Measurements from ENCODE around the gene CREB5. TPM values are rescaled to one million over a fixed set of nuclear protein-coding genes. Genes with fewer than 3 reads are reported as not detected.

The CREB5 gene
- total RNA-seq, 1 donor from 2014 or later = 13.6 TPM

DNA sequence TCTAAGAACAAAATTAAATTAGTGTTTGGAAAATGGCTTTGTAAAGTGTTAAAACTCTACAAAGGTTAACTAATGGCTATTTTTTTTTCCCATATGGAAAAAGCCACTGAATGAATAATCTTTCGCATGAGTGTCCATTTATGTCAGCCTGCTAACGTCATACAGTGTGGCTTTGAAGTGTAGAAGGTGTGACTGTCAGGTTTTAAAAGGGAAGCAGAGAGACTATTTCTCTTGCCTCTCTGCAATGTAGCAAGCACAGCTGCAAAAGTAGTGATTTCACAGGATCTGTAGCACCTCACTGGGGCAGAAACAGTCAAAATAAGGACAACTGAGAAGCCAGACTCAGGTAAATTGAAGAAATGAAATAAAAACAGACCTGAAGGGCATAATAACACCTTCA lies 53.4 kb downstream of the CREB5 start:
- Mint-ChIP-seq H3K27me3 (ENCODE audit: low read depth) (peaks cover 5% of the 10 kb centered on the region), H3K4me1 (no peaks in the 10 kb centered on the region), H3K9me3 (peaks cover 11% of the 10 kb centered on the region), H3K36me3 (no peaks in the 10 kb centered on the region), H3K4me3 (no peak overlapping the region), H3K27ac (no peak overlapping the region)
- TF ChIP-seq, protein P1, sequence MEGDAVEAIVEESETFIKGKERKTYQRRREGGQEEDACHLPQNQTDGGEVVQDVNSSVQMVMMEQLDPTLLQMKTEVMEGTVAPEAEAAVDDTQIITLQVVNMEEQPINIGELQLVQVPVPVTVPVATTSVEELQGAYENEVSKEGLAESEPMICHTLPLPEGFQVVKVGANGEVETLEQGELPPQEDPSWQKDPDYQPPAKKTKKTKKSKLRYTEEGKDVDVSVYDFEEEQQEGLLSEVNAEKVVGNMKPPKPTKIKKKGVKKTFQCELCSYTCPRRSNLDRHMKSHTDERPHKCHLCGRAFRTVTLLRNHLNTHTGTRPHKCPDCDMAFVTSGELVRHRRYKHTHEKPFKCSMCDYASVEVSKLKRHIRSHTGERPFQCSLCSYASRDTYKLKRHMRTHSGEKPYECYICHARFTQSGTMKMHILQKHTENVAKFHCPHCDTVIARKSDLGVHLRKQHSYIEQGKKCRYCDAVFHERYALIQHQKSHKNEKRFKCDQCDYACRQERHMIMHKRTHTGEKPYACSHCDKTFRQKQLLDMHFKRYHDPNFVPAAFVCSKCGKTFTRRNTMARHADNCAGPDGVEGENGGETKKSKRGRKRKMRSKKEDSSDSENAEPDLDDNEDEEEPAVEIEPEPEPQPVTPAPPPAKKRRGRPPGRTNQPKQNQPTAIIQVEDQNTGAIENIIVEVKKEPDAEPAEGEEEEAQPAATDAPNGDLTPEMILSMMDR (IDR thresholded peaks at IDR 0.05; ENCODE audit: unreplicated experiment) = no peak
- no peak for DNase-seq (ENCODE audit: low spot score in 2 of 2, unreplicated experiment in 2 of 2)

DNA sequence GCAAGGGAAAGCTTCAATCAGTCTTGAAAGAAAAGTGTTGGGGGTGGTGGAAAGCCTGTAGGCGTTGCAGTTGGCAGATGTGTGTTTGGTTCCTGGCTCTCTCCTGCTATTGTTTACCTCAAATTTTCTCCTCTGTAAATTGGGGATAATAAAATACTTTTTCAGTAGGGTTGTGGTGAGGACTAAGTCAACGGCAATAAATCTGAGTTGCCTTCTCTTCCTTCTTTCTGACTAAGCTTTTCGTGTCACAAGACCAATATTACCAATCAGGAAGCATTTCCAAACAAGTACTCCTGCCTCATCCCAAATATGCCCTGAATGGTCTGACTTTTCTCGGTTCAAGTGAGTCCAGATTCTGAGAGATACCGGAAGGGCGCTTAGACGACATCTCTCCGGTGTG lies 54.0 kb downstream of the CREB5 start:
- no peak for DNase-seq (ENCODE audit: low spot score in 2 of 2, unreplicated experiment in 2 of 2)
- no peaks in the 10 kb centered on the region for H3K4me1 Mint-ChIP-seq
- H3K4me3 Mint-ChIP-seq = no peak overlapping the region
- no peaks in the 10 kb centered on the region for H3K36me3 Mint-ChIP-seq
- H3K27ac Mint-ChIP-seq = no peak overlapping the region
- TF ChIP-seq, protein P1 (IDR thresholded peaks at IDR 0.05; ENCODE audit: unreplicated experiment) = no peak
- peaks cover 5% of the 10 kb centered on the region for H3K27me3 Mint-ChIP-seq (ENCODE audit: low read depth)
- peaks cover 11% of the 10 kb centered on the region for H3K9me3 Mint-ChIP-seq

DNA sequence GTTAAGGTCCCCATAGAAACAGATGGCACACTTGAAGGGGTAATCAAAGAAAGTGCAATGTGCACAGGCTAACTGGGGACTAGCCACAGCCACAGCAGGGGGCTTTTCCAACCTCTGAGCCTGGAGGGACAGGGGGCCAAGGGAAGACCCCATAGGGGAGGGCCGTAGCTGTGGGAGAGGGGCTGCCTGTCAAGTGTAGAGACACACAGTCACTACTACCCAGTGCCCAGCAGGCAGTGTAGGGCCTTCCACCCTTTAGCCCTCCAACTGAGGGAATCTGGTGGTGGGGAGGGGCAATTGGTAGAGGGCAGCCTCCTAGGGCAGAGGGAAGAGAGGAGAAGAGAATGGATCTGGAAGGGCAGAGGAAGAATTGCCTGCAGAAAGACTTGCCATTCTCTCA lies 54.6 kb downstream of the CREB5 start:
- TF ChIP-seq, protein P1 (IDR thresholded peaks at IDR 0.05; ENCODE audit: unreplicated experiment) = no peak
- DNase-seq (ENCODE audit: low spot score in 2 of 2, unreplicated experiment in 2 of 2) = no peak
- Mint-ChIP-seq H3K4me3 (no peak overlapping the region), H3K4me1 (no peaks in the 10 kb centered on the region), H3K27me3 (ENCODE audit: low read depth) (peaks cover 5% of the 10 kb centered on the region), H3K9me3 (peaks cover 10% of the 10 kb centered on the region), H3K27ac (no peak overlapping the region), H3K36me3 (no peaks in the 10 kb centered on the region)

DNA sequence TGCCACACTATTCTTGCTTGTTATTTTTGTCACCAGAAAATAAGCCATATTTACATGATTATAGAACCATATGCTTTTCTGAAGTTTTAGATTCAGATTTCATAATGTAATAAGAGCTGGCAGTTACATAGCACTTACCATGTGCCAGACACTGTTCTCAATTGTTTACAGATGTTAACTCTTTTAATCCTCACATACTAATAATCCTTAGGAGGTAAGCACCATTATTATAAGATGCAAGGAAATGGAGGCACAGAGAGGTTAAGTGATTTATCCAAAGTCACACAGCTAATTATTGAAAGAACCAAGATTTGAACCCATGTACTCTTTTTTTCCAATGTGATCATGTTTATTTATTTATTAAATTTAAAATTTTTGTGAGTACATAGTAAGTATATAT lies 57.2 kb downstream of the CREB5 start:
- Mint-ChIP-seq H3K4me1 (peaks cover 14% of the 10 kb centered on the region), H3K27ac (no peak overlapping the region), H3K27me3 (ENCODE audit: low read depth) (peaks cover 5% of the 10 kb centered on the region), H3K36me3 (no peaks in the 10 kb centered on the region), H3K9me3 (no peaks in the 10 kb centered on the region), H3K4me3 (no peak overlapping the region)
- TF ChIP-seq, protein P1 (IDR thresholded peaks at IDR 0.05; ENCODE audit: unreplicated experiment) = no peak
- no peak for DNase-seq (ENCODE audit: low spot score in 2 of 2, unreplicated experiment in 2 of 2)

DNA sequence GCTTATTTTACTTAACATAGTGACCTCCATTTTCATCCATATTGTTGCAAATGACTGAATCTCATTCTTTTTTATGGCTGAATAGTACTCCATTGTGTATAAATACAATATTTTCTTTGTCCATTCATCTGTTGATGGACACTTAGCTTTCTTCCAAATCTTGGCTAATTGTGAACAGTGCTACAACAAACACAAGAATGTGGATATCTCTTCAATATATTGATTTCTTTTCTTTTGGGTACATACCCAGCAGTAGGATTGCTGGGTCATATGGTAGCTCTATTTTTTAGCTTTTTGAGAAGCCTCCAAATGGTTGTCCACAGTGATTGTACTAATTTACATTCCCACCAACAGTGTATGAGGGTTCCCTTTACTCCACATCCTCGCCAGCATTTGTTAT lies 58.0 kb downstream of the CREB5 start:
- Mint-ChIP-seq H3K4me3 (no peak overlapping the region), H3K9me3 (no peaks in the 10 kb centered on the region), H3K27ac (no peak overlapping the region), H3K36me3 (no peaks in the 10 kb centered on the region), H3K4me1 (peaks cover 16% of the 10 kb centered on the region), H3K27me3 (ENCODE audit: low read depth) (peaks cover 5% of the 10 kb centered on the region)
- TF ChIP-seq, protein P1 (IDR thresholded peaks at IDR 0.05; ENCODE audit: unreplicated experiment) = no peak
- no peak for DNase-seq (ENCODE audit: low spot score in 2 of 2, unreplicated experiment in 2 of 2)

DNA sequence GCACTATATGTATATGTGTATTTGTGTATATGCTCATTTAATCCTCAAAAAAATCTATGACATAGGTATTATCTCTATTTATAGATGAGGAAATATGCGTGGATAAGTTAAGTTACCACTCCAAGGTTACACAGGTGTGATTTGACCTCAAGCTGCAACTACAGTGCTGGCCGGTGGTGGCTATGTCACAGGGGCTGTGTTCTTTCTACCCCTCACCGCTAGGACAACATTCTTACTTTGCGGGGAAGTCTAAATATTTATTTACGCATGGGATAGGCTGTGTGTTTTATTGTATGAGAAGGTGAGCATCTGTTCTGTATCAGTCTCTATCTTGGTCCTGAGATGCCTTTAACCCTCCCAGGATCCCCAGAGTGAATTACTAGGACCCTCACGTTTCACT lies 60.0 kb downstream of the CREB5 start:
- Mint-ChIP-seq H3K27me3 (ENCODE audit: low read depth) (peaks cover 5% of the 10 kb centered on the region), H3K36me3 (no peaks in the 10 kb centered on the region), H3K4me1 (peaks cover 23% of the 10 kb centered on the region), H3K27ac (no peak overlapping the region), H3K9me3 (no peaks in the 10 kb centered on the region), H3K4me3 (no peak overlapping the region)
- TF ChIP-seq, protein P1 (IDR thresholded peaks at IDR 0.05; ENCODE audit: unreplicated experiment) = no peak
- no peak for DNase-seq (ENCODE audit: low spot score in 2 of 2, unreplicated experiment in 2 of 2)

Measured in mesothelial cell of epicardium (in vitro differentiated cells).